Mesodermal cell (in vitro differentiated cells): ENCODE measurements around the gene ADAMTS14.

Source experiments
- H3K27ac ChIP-seq: 2 replicates; pipeline ENCODE4 v1.7.0; 2013; ENCODE audit warnings: mild to moderate bottlenecking, low read depth, low read length, moderate library complexity; ENCODE audit not compliant: severe bottlenecking
- H3K36me3 ChIP-seq: 2 replicates; pipeline ENCODE4 v1.7.1; 2013; ENCODE audit warnings: mild to moderate bottlenecking, low read length, moderate library complexity; ENCODE audit not compliant: control insufficient read depth, insufficient read depth
- H3K4me1 ChIP-seq: one replicate; pipeline ENCODE4 v1.7.1; 2013; ENCODE audit warnings: mild to moderate bottlenecking, low read length; ENCODE audit not compliant: insufficient read depth, control insufficient read depth, poor library complexity, severe bottlenecking
- H3K4me3 ChIP-seq: 2 replicates; pipeline ENCODE4 v1.7.0; 2013; ENCODE audit warnings: low read length, control low read depth, mild to moderate bottlenecking; ENCODE audit not compliant: insufficient read depth, poor library complexity, severe bottlenecking; ENCODE audit errors: extremely low read depth
- H3K9me3 ChIP-seq: 2 replicates; pipeline ENCODE4 v1.7.1; 2013; ENCODE audit warnings: mild to moderate bottlenecking, low read length, moderate library complexity; ENCODE audit not compliant: control insufficient read depth
- WGBS, 2 experiments: methylation state at CpG; one replicate each; pipeline ENCODE4 v1.1.5; 2013; ENCODE audit warnings: missing lambda C conversion rate in 2 of 2; ENCODE audit not compliant: insufficient coverage in 2 of 2; 5-methylcytosine and 5-hydroxymethylcytosine counted together

ADAMTS14 gene

GRCh38 chr10:70677016-70677415 lies 4.7 kb downstream of the ADAMTS14 start:
- H3K36me3 ChIP-seq, result no peaks in the 10 kb centered on the region
- no peak overlapping the region for H3K4me3 ChIP-seq
- H3K4me1 ChIP-seq, result peaks cover 9% of the 10 kb centered on the region
- H3K27ac ChIP-seq, result no peak overlapping the region
- WGBS, 2 experiments, result 57 to 59% methylated on average over 3 of the region's 5 CpGs
- H3K9me3 ChIP-seq, result no peaks in the 10 kb centered on the region

DNA sequence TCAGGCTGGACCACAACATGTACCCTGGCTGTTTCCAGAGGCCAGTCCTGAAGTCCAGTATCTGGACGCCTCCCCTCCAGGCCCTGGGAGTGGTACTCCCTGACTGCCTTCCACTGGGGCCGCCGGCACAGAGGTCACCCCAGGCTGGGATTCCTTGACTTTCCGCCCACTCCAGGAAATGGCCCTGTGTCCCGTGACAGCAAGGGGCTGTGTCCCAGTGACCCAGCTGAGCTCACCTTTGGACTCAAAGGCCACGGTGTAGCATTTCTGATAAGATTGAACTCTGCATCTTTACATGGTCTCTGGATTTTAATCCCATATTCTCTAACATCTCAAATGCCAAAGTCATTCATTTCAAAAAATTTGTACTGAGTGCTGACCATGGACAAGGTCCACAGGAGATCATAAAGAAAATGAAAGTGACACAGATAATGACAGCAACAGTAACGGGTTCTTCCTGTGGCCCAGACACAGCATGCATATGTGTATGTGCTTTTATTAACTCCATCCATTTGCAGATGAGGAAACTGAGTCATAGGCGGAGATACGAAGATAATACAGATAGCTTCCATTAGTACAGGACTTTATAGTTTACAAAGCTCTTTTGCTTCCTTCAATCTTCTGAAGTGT lies 5.4 kb downstream of the ADAMTS14 start:
- H3K4me1 ChIP-seq, result peaks cover 9% of the 10 kb centered on the region
- no peak overlapping the region for H3K27ac ChIP-seq
- 82 to 100% methylated on average over 7 of the region's 9 CpGs for WGBS, 2 experiments
- no peak overlapping the region for H3K4me3 ChIP-seq
- no peaks in the 10 kb centered on the region for H3K36me3 ChIP-seq
- H3K9me3 ChIP-seq, result no peaks in the 10 kb centered on the region

DNA sequence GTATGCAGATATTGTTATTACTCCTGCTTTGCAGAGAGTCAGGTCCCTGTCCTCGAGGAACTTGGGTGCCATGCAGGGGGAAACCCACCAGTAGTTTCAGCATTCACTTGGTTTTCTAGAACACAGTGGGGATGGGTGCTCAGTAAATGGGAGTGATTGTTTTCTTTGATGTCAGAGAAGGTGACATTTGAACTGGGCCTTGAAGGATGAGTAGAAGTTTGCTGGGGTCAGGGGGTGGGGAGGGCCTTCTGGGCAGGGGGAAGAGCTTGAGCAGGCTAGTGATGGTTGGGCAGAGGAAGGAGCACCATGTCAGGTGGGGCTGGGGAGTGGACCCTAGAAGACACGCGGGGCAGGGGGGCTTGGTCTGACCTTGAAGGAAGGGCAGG lies 5.9 kb downstream of the ADAMTS14 start:
- 100% methylated on average over 1 to 3 of the region's 3 CpGs for WGBS, 2 experiments
- Histone ChIP-seq H3K9me3 (no peaks in the 10 kb centered on the region), H3K36me3 (no peaks in the 10 kb centered on the region), H3K4me3 (no peak overlapping the region), H3K27ac (no peak overlapping the region), H3K4me1 (peaks cover 7% of the 10 kb centered on the region)

DNA sequence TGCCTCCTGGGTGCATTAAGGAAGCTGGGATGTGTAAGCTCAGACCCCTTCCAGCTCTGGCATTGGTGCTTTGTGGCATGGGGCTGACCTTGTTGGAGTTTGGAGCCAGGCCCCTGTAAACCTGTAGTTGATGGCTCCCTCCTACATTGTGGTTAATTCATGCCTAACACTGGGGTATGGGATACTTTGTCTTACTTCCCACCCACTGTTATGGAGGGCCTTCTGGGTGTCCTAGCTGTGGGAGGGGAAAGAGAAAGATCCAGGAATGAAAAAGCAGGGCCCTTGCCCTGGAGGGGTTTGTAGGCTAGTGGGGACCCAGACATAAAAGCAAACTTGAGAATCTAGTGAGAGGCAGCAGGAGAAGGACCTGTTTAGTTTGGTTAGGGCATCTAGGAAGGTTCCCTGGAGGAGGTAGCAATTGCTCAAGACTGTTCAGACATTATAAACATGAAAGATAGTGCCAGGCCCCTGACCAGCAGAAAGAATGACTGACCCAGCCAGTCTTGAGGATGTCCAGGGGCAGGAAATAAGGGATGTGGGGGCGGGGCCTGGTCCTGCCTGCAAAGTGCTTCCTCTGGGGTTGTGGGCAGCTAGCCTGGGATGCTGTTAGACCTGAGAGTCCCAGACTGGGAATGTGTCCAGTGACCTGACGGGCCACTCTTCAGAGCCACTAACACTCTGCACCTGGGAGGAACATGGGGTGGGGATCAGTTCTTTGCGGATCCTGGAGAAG lies 6.6 kb downstream of the ADAMTS14 start:
- Histone ChIP-seq H3K9me3 (no peaks in the 10 kb centered on the region), H3K36me3 (no peaks in the 10 kb centered on the region), H3K4me3 (no peak overlapping the region), H3K4me1 (no peaks in the 10 kb centered on the region), H3K27ac (no peak overlapping the region)
- WGBS, 2 experiments, result 76 to 93% methylated on average over 2 of the region's 3 CpGs

DNA sequence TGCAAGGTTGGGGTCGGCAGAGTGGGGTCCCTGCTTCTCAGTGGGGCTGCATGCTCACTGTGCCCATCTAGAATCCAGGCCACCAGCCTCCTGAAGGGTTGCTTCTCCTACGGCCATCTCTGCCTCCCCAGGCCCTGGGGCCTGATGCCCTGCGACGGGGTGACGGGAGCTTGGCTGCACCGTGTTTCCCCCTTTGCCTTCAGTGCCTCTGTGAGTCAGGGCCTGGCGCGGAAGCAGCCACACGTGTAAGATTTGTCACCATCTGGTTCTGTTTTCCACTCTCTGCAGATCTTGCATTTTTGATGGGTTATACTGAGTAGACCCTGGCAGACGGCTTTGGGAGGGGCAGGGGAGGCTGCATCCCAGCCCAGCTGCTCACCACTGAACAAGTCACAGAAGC lies 7.2 kb downstream of the ADAMTS14 start:
- Histone ChIP-seq H3K36me3 (no peaks in the 10 kb centered on the region), H3K4me1 (no peaks in the 10 kb centered on the region), H3K9me3 (no peaks in the 10 kb centered on the region), H3K27ac (no peak overlapping the region), H3K4me3 (no peak overlapping the region)
- 92 to 94% methylated on average over 9 to 10 of the region's 10 CpGs for WGBS, 2 experiments

DNA sequence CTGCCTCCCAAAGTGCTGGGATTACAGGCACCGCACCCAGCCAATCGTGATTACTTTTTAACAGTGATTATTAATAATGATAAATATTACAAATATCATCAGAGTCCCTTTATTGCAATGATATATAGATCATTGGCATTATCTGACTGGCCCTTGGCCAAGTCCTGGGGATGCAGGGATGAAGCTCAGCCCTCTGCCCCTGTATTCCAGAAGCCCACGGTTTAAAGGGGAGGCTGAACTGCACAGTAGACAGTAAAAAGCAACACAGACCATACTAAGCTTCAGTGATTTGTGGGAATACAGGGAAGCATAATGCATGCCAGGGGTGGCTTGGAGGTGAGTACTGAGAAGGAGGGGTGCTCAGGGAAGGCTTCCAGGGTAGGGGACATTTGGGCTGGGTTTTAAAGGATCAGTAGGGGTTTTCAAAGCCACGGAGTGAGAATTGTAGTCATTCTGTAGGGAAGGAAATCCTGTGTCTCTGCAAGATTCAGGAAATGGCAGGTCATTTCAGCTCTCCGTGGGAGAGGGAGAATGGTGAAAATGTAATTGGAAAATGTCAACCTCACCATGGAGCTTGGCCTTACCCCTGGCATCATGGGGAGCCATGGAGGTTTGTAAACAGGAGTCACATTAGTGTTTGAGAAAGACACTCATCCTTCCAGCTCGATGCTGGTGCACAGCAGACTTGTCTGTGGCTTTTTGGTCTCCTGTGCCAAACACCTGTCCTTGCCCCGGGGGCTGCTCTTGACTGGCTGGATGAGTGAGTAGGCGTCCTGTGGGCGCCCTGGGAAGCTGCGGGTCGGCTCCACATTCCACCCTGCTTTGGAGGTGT lies 8.8 kb downstream of the ADAMTS14 start:
- Histone ChIP-seq H3K36me3 (no peaks in the 10 kb centered on the region), H3K4me1 (peaks cover 4% of the 10 kb centered on the region), H3K27ac (no peak overlapping the region), H3K4me3 (no peak overlapping the region), H3K9me3 (no peaks in the 10 kb centered on the region)
- WGBS, 2 experiments, result 87 to 88% methylated on average over 4 to 5 of the region's 11 CpGs

GRCh38 chr10:70681731-70682005 lies 9.4 kb downstream of the ADAMTS14 start:
- Histone ChIP-seq H3K4me1 (peaks cover 4% of the 10 kb centered on the region), H3K27ac (no peak overlapping the region), H3K36me3 (no peaks in the 10 kb centered on the region), H3K9me3 (no peaks in the 10 kb centered on the region), H3K4me3 (no peak overlapping the region)
- 98 to 100% methylated on average over 2 of the region's 2 CpGs for WGBS, 2 experiments

DNA sequence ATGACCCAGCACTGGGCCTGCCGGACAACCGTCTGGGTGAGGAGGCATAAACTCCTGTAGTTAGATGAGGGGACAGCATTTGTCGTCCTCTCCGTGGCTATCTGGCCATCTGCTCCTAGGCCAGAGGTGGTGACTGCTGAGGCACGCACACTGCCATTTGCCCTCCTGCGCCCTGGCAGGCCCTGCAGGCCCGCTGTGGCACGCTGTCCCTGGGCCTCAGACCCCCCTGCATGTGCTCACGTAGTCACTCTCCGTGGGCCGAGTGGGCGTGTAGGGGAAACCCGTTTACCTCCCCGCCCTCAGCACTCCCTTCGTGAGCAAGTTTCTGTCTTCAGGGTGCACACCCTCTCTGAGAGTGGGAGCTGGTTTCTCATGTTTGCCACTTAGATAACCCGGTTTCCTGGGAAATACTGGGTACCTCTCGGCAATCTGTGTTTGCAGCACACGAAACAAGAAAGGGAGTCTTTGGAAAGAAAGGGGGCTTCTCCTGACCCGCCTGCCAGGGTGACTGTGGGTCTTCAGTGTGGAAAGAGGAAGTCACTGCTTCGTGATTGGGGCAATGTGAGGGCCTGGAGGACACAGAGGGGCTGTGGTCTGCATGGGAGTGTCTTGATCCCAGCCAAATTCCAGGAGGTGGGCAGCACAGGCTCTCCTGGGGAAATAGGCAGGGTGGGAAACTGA lies 10.8 kb downstream of the ADAMTS14 start:
- Histone ChIP-seq H3K4me3 (no peak overlapping the region), H3K4me1 (peaks cover 4% of the 10 kb centered on the region), H3K36me3 (no peaks in the 10 kb centered on the region), H3K27ac (no peak overlapping the region), H3K9me3 (no peaks in the 10 kb centered on the region)
- WGBS, 2 experiments, result 91 to 93% methylated on average over 20 of the region's 20 CpGs

- no peak overlapping the region for H3K27ac ChIP-seq
- peaks cover 4% of the 10 kb centered on the region for H3K4me1 ChIP-seq
- no peak overlapping the region for H3K4me3 ChIP-seq
- WGBS, 2 experiments, result 59 to 73% methylated on average over 6 of the region's 6 CpGs
- H3K9me3 ChIP-seq, result no peaks in the 10 kb centered on the region
- no peaks in the 10 kb centered on the region for H3K36me3 ChIP-seq
Measured at GRCh38 chr10:70683601-70683934, 11.3 kb downstream of the ADAMTS14 start.

- no peaks in the 10 kb centered on the region for H3K36me3 ChIP-seq
- H3K4me1 ChIP-seq, result peaks cover 4% of the 10 kb centered on the region
- 100% methylated on average over 1 to 3 of the region's 5 CpGs for WGBS, 2 experiments
- no peak overlapping the region for H3K4me3 ChIP-seq
- no peaks in the 10 kb centered on the region for H3K9me3 ChIP-seq
- H3K27ac ChIP-seq, result no peak overlapping the region
Measured at GRCh38 chr10:70683940-70684339, 11.6 kb downstream of the ADAMTS14 start.
